Measurements from ENCODE around the gene ALDH3B2.

DNA sequence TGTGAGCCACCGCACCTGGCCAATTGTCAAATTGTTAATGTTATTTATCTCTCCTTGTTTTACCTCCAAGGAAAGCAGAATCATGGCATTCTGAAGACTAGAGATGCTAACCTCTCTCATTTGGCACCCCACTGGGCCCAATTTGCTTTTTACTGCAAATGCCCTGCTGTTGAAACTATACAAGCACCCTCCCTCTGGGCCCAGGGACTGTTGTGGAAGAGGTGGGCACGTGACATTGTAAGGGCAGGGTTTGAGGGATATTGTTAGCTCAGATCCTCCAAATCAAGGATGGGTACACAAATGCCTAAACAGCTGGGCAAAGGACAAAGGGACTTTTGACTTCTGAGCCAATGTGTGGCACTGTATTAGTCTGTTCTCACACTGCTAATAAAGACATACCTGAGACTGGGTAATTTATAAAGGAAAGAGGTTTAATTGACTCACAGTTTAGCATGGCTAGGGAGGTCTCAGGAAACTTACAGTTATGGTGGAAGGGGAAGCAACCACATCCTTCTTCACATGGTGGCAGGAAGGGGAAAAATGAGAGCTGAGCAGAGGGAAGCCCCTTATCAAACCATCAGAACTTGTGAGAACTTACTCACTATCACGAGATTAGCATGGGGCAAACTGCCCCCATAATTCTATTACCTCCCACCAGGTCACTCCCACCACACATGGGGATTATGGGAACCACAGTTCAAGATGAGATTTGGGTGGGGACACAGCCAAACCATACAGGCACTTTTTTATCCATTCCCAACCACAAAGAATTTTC lies 6.5 kb upstream of the ALDH3B2 start:
- no peak for TF ChIP-seq TCF7L2 (IDR thresholded peaks at IDR 0.05; ENCODE audit: borderline replicate concordance, low read depth, low read length)
- TF ChIP-seq CTCF (tag by site-specific recombination; IDR thresholded peaks at IDR 0.05): no peak
